Neural progenitor cell (in vitro differentiated cells): ENCODE results near the gene MAD1L1. TPM values are rescaled to one million over a fixed set of nuclear protein-coding genes. Genes with fewer than 3 reads are reported as not detected.
A peak's percentile ranks its signal among the peaks of the same experiment; 100 is the strongest.
"Not testable (repeated sequence)": the region's sequence is repeated elsewhere in the genome, so short reads cannot be mapped to it uniquely, and the experiment has no call there.

ENCODE experiments used
- DNase-seq: peaks from one replicate; pipeline ENCODE4 v3.0.0-alpha.2; 2016; ENCODE audit warnings: low spot score
- H2AFZ ChIP-seq: fragments of 200-600 bp; sonication (generic); replicated peaks from 2 replicates; pipeline ENCODE4 v1.6.1; 2016; ENCODE audit warnings: antibody characterized with exemption
- H3F3A ChIP-seq: fragments of 200-600 bp; sonication (generic); 2 replicates; pipeline ENCODE4 v1.6.1; 2016; ENCODE audit warnings: antibody characterized with exemption, low read depth
- H3K27ac ChIP-seq: fragments of 200-600 bp; sonication (generic); 2 replicates; pipeline ENCODE4 v1.5.1; 2016; ENCODE audit warnings: mild to moderate bottlenecking
- H3K27me3 ChIP-seq: fragments of 200-600 bp; sonication (generic); 2 replicates; pipeline ENCODE4 v1.6.1; 2016; ENCODE audit warnings: mild to moderate bottlenecking, moderate library complexity
- H3K36me3 ChIP-seq: fragments of 200-600 bp; sonication (generic); 2 replicates; pipeline ENCODE4 v1.5.1; 2016
- H3K4me1 ChIP-seq: fragments of 200-600 bp; sonication (generic); 2 replicates; pipeline ENCODE4 v1.6.1; 2016; ENCODE audit warnings: mixed run types
- H3K4me2 ChIP-seq: fragments of 200-600 bp; sonication (generic); 2 replicates; pipeline ENCODE4 v1.6.1; 2016
- H3K4me3 ChIP-seq: fragments of 200-600 bp; sonication (generic); 2 replicates; pipeline ENCODE4 v1.5.1; 2016
- H3K79me2 ChIP-seq: fragments of 200-600 bp; sonication (generic); 2 replicates; pipeline ENCODE4 v1.6.1; 2016; ENCODE audit warnings: low read depth
- H3K9ac ChIP-seq: fragments of 200-600 bp; sonication (generic); 2 replicates; pipeline ENCODE4 v1.6.1; 2016
- H3K9me3 ChIP-seq: fragments of 200-600 bp; sonication (generic); 2 replicates; pipeline ENCODE4 v1.5.1; 2016; ENCODE audit warnings: low read depth
- H4K20me1 ChIP-seq: fragments of 200-600 bp; sonication (generic); 2 replicates; pipeline ENCODE4 v1.6.1; 2016; ENCODE audit warnings: low read depth
- H3K27ac Mint-ChIP-seq: 3 replicates; pipeline ENCODE4 v1.8.0; 2021; ENCODE audit warnings: mixed read lengths
- H3K27me3 Mint-ChIP-seq: 2 replicates; pipeline ENCODE4 v1.8.0; 2022; ENCODE audit warnings: low read depth, mild to moderate bottlenecking, inconsistent platforms, moderate library complexity, mixed read lengths; ENCODE audit not compliant: insufficient read depth
- H3K36me3 Mint-ChIP-seq: 3 replicates; pipeline ENCODE4 v1.8.0; 2021; ENCODE audit warnings: mixed read lengths
- H3K4me1 Mint-ChIP-seq: 3 replicates; pipeline ENCODE4 v1.8.0; 2021; ENCODE audit warnings: mixed read lengths
- H3K4me3 Mint-ChIP-seq: 3 replicates; pipeline ENCODE4 v1.8.0; 2021; ENCODE audit warnings: mild to moderate bottlenecking, moderate library complexity, mixed read lengths
- H3K9me3 Mint-ChIP-seq: 3 replicates; pipeline ENCODE4 v1.8.0; 2020; ENCODE audit warnings: mixed read lengths
- EZH2 ChIP-seq: fragments of 200-600 bp; sonication (generic); IDR thresholded peaks from 2 replicates; pipeline ENCODE4 v1.6.1; 2017; ENCODE audit warnings: antibody characterized with exemption, mild to moderate bottlenecking, moderate library complexity
- EZH2phosphoT487 ChIP-seq: fragments of 200-600 bp; sonication (generic); IDR thresholded peaks from 2 replicates; pipeline ENCODE4 v1.6.1; 2017; ENCODE audit warnings: antibody characterized with exemption
- total RNA-seq: library from RNA; depleted of rRNA; stranded (reverse); fragments of >200 nt; gene quantifications from 2 replicates; pipeline ENCODE4 v1.2.3, GENCODE V29; 2015; ENCODE audit warnings: low replicate concordance
- TF ChIP-seq, protein P1 (sequence below): fragments of 200-600 bp; sonication (generic); IDR thresholded peaks from 2 replicates; pipeline ENCODE4 v1.5.1; 2017; ENCODE audit warnings: antibody characterized with exemption, mild to moderate bottlenecking

The MAD1L1 gene
- total RNA-seq, 1 donor from 2014 or later: 23.7 TPM

DNA sequence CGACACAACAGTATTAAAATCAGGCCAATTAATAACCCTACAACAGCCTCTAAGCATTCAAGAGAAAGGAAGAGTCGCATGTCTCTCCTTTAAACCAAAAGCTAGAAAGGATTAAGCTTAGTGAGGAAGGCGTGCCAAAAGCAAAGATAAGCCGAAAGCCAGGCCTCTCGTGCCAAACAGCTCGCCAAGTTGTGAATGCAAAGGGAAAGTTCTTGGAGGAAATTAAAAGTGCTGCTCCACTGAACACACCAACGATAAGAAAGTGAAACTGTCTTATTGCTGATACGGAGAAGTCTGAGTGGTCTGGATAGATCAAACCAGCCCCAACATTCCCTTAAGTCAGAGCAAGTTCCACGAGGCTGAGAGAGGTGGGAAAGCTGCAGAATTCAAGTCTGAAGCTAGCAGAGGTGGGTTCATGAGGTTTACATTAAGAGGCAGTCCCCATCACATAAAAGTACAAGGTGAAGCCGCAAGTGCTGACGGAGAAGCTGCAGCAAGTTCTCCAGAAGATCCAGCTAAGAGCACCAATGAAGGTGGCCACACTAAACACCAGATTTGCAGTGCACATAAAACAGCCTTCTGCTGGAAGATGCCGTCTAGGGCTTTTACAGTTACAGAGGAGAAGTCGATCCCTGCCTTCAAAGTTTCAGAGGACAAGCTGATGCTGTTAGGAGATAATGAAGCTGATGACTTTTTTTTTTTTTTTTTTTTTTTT, 194.8 kb downstream of the MAD1L1 start:
- DNase-seq: no peak
- Histone ChIP-seq H3F3A (peaks cover 11% of the 10 kb centered on the region), H4K20me1 (no peaks in the 10 kb centered on the region), H2AFZ (no peak overlapping the region), H3K79me2 (no peaks in the 10 kb centered on the region), H3K9ac (no peak overlapping the region), H3K4me2 (peak overlapping the region; percentile 19), H3K36me3 (peaks cover 5% of the 10 kb centered on the region), H3K27me3 (no peaks in the 10 kb centered on the region), H3K9me3 (no peaks in the 10 kb centered on the region), H3K27ac (peak overlapping the region; percentile 15), H3K4me3 (no peak overlapping the region), H3K4me1 (peaks cover 15% of the 10 kb centered on the region)
- Mint-ChIP-seq H3K27ac (peak overlapping the region; percentile 20), H3K9me3 (peaks cover 7% of the 10 kb centered on the region), H3K4me3 (no peak overlapping the region), H3K36me3 (peaks cover 24% of the 10 kb centered on the region), H3K27me3 (peaks cover 6% of the 10 kb centered on the region), H3K4me1 (peaks cover 56% of the 10 kb centered on the region)
- no peak for TF ChIP-seq EZH2phosphoT487
- TF ChIP-seq EZH2: no peak

GRCh38 chr7:2037301-2037807, 195.4 kb downstream of the MAD1L1 start:
- DNase-seq: no peak
- H3K4me3 Mint-ChIP-seq: no peak overlapping the region
- peaks cover 4% of the 10 kb centered on the region for H3K27me3 Mint-ChIP-seq
- H3K9me3 Mint-ChIP-seq: peaks cover 6% of the 10 kb centered on the region
- H3K4me1 Mint-ChIP-seq: peaks cover 60% of the 10 kb centered on the region
- Histone ChIP-seq H2AFZ (no peak overlapping the region), H4K20me1 (no peaks in the 10 kb centered on the region), H3K4me1 (peaks cover 15% of the 10 kb centered on the region), H3K27ac (peak overlapping the region; percentile 15), H3K36me3 (peaks cover under 1% of the 10 kb centered on the region), H3K79me2 (no peaks in the 10 kb centered on the region), H3K27me3 (no peaks in the 10 kb centered on the region), H3K4me3 (no peak overlapping the region), H3K9ac (no peak overlapping the region), H3F3A (peaks cover 11% of the 10 kb centered on the region), H3K9me3 (no peaks in the 10 kb centered on the region), H3K4me2 (peak overlapping the region; percentile 19)
- H3K36me3 Mint-ChIP-seq: peaks cover 18% of the 10 kb centered on the region
- TF ChIP-seq, protein P1, sequence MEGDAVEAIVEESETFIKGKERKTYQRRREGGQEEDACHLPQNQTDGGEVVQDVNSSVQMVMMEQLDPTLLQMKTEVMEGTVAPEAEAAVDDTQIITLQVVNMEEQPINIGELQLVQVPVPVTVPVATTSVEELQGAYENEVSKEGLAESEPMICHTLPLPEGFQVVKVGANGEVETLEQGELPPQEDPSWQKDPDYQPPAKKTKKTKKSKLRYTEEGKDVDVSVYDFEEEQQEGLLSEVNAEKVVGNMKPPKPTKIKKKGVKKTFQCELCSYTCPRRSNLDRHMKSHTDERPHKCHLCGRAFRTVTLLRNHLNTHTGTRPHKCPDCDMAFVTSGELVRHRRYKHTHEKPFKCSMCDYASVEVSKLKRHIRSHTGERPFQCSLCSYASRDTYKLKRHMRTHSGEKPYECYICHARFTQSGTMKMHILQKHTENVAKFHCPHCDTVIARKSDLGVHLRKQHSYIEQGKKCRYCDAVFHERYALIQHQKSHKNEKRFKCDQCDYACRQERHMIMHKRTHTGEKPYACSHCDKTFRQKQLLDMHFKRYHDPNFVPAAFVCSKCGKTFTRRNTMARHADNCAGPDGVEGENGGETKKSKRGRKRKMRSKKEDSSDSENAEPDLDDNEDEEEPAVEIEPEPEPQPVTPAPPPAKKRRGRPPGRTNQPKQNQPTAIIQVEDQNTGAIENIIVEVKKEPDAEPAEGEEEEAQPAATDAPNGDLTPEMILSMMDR: no peak
- TF ChIP-seq EZH2 (no peak), EZH2phosphoT487 (no peak)
- peak overlapping the region; percentile 20 for H3K27ac Mint-ChIP-seq

- peaks cover 12% of the 10 kb centered on the region for H3K36me3 Mint-ChIP-seq
- peaks cover 56% of the 10 kb centered on the region for H3K4me1 Mint-ChIP-seq
- H3K9me3 Mint-ChIP-seq: peaks cover under 1% of the 10 kb centered on the region
- H3K27me3 Mint-ChIP-seq: peaks cover 6% of the 10 kb centered on the region
- Histone ChIP-seq H3K27ac (no peak overlapping the region), H3K36me3 (no peaks in the 10 kb centered on the region), H3K4me2 (no peak overlapping the region), H3F3A (peaks cover 11% of the 10 kb centered on the region), H3K4me1 (peaks cover 15% of the 10 kb centered on the region), H2AFZ (no peak overlapping the region), H3K27me3 (no peaks in the 10 kb centered on the region), H3K9me3 (no peaks in the 10 kb centered on the region), H4K20me1 (no peaks in the 10 kb centered on the region), H3K79me2 (no peaks in the 10 kb centered on the region), H3K4me3 (no peak overlapping the region), H3K9ac (no peak overlapping the region)
- DNase-seq: no peak
- H3K4me3 Mint-ChIP-seq: no peak overlapping the region
- H3K27ac Mint-ChIP-seq: peak overlapping the region; percentile 82
- TF ChIP-seq, protein P1: no peak
- TF ChIP-seq EZH2 (no peak), EZH2phosphoT487 (no peak)
Measured at GRCh38 chr7:2036786-2037185, 196.0 kb downstream of the MAD1L1 start.

DNA sequence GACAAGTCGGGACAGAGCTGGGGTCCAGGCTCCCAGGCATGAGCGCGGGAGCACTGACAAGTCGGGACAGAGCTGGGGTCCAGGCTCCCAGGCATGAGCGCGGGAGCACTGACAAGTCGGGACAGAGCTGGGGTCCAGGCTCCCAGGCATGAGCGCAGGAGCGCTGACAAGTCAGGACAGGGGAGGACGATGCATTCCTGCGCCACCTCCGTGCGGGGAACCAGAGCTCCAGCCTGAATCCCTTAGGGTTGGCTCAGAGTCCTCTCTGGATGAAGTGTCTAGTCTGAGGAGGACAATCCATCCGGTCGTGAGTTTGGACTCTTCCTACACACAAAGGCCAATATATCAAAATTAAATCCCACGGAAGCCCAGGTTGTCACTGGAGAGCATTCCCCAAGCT, 196.5 kb downstream of the MAD1L1 start:
- H3K9me3 Mint-ChIP-seq, H3K9me3 ChIP-seq, H3K4me3 Mint-ChIP-seq, H3K36me3 Mint-ChIP-seq, H3K79me2 ChIP-seq, H2AFZ ChIP-seq, H3K9ac ChIP-seq, H3F3A ChIP-seq, H3K27ac Mint-ChIP-seq, H3K36me3 ChIP-seq, H3K4me2 ChIP-seq, DNase-seq, H3K27me3 Mint-ChIP-seq, H4K20me1 ChIP-seq, H3K27me3 ChIP-seq, H3K4me3 ChIP-seq, H3K27ac ChIP-seq: not testable (repeated sequence)
- H3K4me1 Mint-ChIP-seq: peaks cover 57% of the 10 kb centered on the region
- peaks cover 13% of the 10 kb centered on the region for H3K4me1 ChIP-seq
